Body of pancreas (tissue), 4 donors: ENCODE data around the gene ESPNL.

Experiments used
- CTCF ChIP-seq, 7 experiments: fragments of 450-650 bp in 4 of 7; fragments of 200-600 bp in 3 of 7; sonication (generic) in 3 of 7; IDR thresholded peaks; one replicate each; pipeline ENCODE4 v1.5.1; 2016 to 2019; ENCODE audit warnings: antibody characterized with exemption in 7 of 7
- POLR2A ChIP-seq, 3 donors: fragments of 450-650 bp; IDR thresholded peaks; one replicate each; pipeline ENCODE4 v1.6.1; 2016; ENCODE audit warnings: antibody characterized with exemption in 3 of 3, mild to moderate bottlenecking in 2 of 3

DNA sequence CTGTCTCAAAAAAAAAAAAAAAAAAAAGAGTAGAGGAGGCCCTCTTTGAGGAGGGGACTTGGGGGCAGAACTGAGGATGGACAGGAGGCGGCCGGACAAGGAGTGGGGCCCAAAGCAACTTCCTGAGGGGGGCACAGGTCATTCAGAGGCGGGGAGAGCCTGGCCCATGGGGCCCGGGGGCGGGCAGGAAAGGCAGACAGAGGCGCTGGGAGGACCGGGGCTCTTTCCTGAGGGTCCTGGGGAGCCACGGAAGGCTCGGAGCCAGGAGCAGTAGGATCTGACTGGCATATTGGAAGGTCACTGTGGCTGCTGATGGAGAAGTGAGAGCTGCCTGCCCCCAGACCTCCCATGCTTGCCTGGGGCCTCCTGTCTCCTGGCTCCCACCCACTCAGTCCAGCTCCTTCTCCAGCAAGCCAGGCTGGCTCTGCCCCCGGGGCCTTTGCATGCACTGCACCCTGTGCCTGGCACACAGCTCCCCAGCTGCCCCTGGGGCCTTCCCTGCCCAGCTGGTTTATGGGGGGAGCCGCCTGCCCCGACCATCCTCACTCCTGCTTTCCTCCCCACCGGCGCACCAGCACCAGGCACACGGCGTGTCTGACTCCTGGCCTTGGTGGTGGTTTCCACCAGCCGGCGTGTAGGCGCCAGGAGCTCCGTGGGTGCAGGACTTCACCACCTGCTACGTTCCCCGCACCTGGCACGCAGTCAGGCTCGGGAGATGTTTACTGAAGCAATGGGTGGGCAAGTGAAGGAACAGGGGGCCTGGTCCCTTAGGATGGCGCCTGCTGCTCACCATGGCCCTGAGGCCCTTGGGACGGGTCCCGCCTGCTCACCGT is 5.6 kb downstream of the ESPNL start:
- TF ChIP-seq CTCF (IDR thresholded peaks at IDR 0.05) (no peak), POLR2A (IDR thresholded peaks at IDR 0.05) (no peak)
